ENCODE measurements around the gene POLR2B.

DNA sequence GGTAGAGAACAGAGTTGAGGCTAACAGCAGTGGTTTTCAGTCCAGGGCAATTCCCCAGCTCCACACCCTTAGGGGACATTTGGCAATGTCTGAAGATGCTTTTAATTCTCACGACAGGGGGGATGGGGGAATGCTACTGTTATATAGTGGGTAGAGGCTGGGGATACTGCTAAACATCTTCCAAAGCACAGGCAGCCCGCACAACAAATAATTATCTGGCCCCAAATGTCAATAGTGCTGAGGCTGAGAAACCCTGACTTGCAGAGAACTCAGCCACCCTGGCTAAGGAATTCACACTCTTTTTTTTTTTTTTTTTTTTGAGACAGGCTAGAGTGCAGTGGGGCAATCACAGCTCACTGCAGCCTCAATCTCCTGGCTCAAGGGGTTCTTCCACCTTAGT, 60.6 kb downstream of the POLR2B start:
- TF ChIP-seq, protein P1, sequence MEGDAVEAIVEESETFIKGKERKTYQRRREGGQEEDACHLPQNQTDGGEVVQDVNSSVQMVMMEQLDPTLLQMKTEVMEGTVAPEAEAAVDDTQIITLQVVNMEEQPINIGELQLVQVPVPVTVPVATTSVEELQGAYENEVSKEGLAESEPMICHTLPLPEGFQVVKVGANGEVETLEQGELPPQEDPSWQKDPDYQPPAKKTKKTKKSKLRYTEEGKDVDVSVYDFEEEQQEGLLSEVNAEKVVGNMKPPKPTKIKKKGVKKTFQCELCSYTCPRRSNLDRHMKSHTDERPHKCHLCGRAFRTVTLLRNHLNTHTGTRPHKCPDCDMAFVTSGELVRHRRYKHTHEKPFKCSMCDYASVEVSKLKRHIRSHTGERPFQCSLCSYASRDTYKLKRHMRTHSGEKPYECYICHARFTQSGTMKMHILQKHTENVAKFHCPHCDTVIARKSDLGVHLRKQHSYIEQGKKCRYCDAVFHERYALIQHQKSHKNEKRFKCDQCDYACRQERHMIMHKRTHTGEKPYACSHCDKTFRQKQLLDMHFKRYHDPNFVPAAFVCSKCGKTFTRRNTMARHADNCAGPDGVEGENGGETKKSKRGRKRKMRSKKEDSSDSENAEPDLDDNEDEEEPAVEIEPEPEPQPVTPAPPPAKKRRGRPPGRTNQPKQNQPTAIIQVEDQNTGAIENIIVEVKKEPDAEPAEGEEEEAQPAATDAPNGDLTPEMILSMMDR (conservative IDR thresholded peaks at IDR 0.05): no peak
- no peak for TF ChIP-seq EZH2 (IDR thresholded peaks at IDR 0.05; ENCODE audit: low read depth)

All from PC-9 (cell line).